ENCODE measurements around the gene AKAP17A. TPM values are rescaled to one million over a fixed set of nuclear protein-coding genes. Genes with fewer than 3 reads are reported as not detected.

Gene AKAP17A
- total RNA-seq, 1 donor from 2014 or later: 84.7 TPM

DNA sequence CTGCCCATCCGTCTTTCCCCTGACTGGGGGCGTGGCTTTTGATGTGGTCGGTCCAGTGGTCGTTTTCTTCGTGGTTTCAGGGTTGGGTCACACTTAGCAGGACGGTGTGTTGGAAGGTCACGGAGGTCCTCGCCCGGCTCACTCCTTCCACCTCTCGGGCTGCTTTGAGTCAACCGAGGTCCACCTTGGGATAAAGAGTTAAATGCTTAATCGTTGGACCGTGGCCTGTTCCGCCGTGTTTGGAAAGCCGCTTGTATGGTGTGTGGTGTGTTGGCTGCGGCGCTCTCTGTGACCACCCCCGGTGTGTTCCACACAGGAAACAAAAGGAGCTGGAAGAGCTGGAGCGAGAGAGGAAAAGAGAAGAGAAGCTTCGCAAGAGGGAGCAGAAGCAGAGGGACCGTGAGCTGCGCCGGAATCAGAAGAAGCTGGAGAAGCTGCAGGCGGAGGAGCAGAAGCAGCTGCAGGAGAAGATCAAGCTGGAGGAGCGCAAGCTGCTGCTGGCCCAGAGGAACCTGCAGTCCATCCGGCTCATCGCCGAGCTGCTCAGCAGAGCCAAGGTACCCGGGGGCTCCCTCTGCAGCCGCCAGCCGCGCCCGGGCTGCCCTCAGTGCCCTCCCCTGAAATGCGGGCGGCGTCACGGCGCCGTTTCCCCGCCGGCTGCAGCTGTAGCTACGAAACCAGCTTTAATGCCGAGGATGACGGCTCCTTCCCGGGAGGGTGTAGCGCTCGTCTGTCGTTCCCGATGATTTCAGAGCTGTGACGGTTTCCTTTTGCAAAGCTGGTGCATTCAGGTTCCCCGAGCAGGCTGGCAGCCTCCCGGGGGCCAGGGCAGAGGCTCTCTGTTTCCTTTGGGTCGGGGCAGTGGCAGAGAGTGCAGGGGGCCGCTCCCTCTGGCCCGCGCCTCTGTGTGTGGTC, 7.7 kb downstream of the AKAP17A start:
- H3K27me3 Mint-ChIP-seq: no peaks in the 10 kb centered on the region
- H3K4me1 Mint-ChIP-seq: peaks cover 12% of the 10 kb centered on the region
- H3K27ac Mint-ChIP-seq: no peak overlapping the region
- POLR2A ChIA-PET: no interaction called here
- ATAC-seq (ENCODE audit: low read depth) (no peak), DNase-seq (no peak)
- TF ChIP-seq, protein P1, sequence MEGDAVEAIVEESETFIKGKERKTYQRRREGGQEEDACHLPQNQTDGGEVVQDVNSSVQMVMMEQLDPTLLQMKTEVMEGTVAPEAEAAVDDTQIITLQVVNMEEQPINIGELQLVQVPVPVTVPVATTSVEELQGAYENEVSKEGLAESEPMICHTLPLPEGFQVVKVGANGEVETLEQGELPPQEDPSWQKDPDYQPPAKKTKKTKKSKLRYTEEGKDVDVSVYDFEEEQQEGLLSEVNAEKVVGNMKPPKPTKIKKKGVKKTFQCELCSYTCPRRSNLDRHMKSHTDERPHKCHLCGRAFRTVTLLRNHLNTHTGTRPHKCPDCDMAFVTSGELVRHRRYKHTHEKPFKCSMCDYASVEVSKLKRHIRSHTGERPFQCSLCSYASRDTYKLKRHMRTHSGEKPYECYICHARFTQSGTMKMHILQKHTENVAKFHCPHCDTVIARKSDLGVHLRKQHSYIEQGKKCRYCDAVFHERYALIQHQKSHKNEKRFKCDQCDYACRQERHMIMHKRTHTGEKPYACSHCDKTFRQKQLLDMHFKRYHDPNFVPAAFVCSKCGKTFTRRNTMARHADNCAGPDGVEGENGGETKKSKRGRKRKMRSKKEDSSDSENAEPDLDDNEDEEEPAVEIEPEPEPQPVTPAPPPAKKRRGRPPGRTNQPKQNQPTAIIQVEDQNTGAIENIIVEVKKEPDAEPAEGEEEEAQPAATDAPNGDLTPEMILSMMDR (IDR thresholded peaks at IDR 0.05): no peak
- intact Hi-C loops (cut with micrococcal nuclease): no loop called here
- no peak overlapping the region for H3K4me3 Mint-ChIP-seq
- CTCF ChIA-PET: no interaction called here
- peaks cover 85% of the 10 kb centered on the region for H3K36me3 Mint-ChIP-seq (ENCODE audit: low read depth)
- no peaks in the 10 kb centered on the region for H3K9me3 Mint-ChIP-seq

DNA sequence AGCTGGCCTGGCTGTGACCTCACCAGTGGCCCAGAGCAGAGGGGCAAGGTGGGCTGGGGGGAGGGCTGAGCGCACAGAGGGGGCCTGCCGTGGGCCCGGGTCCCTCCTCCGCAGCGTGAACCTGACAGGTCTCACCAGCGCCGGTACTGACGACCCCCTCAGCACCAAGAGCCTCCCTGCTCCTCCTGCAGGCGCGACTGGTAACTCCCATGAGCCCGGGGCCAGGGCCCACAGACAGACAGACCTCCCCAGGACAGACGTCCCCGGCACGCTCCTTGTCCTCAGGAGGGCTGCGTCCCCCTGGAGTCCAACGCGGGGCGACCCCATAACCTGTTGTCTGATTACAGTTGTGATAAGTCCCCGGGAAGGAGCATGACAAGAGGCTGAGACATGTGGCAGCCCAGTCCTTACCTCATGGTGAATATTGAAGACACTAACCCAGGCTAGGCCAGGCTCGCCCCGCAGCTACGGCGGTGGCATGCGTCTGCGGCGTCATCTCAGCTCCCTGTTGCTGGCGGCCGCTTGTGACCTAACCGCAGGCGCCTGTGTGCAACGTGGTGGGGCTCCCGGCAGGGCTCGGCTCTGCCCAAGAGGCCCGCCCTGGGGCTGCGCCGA, 8.5 kb downstream of the AKAP17A start:
- peaks cover 10% of the 10 kb centered on the region for H3K4me1 Mint-ChIP-seq
- TF ChIP-seq, protein P1 (IDR thresholded peaks at IDR 0.05): no peak
- DNase-seq (no peak), ATAC-seq (ENCODE audit: low read depth) (no peak)
- peaks cover 88% of the 10 kb centered on the region for H3K36me3 Mint-ChIP-seq (ENCODE audit: low read depth)
- CTCF ChIA-PET: no interaction called here
- no peaks in the 10 kb centered on the region for H3K27me3 Mint-ChIP-seq
- intact Hi-C loops (cut with micrococcal nuclease): no loop called here
- no peak overlapping the region for H3K4me3 Mint-ChIP-seq
- H3K9me3 Mint-ChIP-seq: no peaks in the 10 kb centered on the region
- no peak overlapping the region for H3K27ac Mint-ChIP-seq
- POLR2A ChIA-PET: no interaction called here

DNA sequence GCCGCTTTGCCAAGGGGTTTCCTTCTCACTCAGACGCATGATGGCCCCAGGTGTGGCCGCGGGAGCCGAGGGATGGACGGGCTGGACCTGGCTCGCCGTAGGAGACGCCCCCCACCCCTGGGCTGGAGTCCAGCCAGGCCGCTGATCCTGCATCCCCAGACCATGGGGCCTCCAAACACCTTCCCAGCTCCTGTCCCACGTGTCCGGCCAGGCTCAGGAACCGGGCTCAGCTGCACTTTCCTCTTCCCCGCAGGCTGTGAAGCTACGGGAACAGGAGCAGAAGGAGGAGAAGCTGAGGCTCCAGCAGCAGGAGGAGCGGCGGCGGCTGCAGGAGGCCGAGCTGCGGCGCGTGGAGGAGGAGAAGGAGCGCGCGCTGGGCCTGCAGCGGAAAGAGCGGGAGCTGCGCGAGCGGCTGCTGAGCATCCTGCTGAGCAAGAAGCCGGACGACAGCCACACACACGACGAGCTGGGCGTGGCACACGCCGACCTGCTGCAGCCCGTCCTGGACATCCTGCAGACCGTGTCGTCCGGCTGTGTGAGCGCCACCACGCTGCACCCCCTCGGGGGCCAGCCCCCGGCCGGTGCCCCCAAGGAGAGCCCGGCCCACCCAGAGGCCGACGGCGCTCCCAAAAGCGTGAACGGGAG, 9.1 kb downstream of the AKAP17A start:
- ChIA-PET POLR2A (no interaction called here), CTCF (no interaction called here)
- ATAC-seq (ENCODE audit: low read depth) (no peak), DNase-seq (no peak)
- H3K4me1 Mint-ChIP-seq: peaks cover 5% of the 10 kb centered on the region
- no peak overlapping the region for H3K27ac Mint-ChIP-seq
- H3K4me3 Mint-ChIP-seq: no peak overlapping the region
- TF ChIP-seq, protein P1 (IDR thresholded peaks at IDR 0.05): no peak
- no peaks in the 10 kb centered on the region for H3K27me3 Mint-ChIP-seq
- peaks cover 85% of the 10 kb centered on the region for H3K36me3 Mint-ChIP-seq (ENCODE audit: low read depth)
- intact Hi-C loops (cut with micrococcal nuclease): no loop called here
- H3K9me3 Mint-ChIP-seq: no peaks in the 10 kb centered on the region

DNA sequence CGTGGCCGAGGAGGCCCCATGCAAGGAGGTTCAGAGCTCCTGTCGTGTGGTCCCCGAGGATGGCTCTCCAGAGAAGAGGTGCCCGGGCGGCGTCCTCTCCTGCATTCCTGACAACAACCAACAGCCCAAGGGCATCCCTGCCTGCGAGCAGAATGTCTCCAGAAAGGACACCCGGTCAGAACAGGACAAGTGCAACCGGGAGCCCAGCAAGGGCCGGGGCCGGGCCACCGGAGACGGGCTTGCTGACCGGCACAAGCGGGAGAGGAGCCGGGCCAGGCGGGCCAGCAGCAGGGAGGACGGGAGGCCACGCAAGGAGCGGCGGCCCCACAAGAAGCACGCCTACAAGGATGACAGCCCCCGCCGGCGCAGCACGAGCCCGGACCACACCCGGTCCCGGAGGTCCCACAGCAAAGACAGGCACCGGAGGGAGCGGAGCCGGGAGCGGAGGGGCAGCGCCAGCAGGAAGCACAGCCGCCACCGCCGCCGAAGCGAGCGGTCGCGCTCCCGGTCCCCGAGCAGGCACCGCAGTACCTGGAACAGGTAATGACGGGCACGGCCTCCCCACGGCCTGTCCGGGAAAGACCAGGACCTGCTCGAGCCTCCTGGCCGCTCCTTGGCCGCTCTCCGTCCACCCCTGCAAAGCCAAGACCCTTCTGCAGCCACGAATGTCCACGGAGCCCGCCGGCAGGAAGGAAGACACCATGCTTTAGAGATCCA, 9.8 kb downstream of the AKAP17A start:
- H3K4me3 Mint-ChIP-seq: no peak overlapping the region
- no peaks in the 10 kb centered on the region for H3K9me3 Mint-ChIP-seq
- no peaks in the 10 kb centered on the region for H3K27me3 Mint-ChIP-seq
- intact Hi-C loops (cut with micrococcal nuclease): no loop called here
- H3K4me1 Mint-ChIP-seq: peaks cover 2% of the 10 kb centered on the region
- no peak overlapping the region for H3K27ac Mint-ChIP-seq
- ATAC-seq (ENCODE audit: low read depth): no peak
- ChIA-PET CTCF (no interaction called here), POLR2A (no interaction called here)
- DNase-seq: no peak
- peaks cover 79% of the 10 kb centered on the region for H3K36me3 Mint-ChIP-seq (ENCODE audit: low read depth)
- TF ChIP-seq, protein P1 (IDR thresholded peaks at IDR 0.05): no peak

DNA sequence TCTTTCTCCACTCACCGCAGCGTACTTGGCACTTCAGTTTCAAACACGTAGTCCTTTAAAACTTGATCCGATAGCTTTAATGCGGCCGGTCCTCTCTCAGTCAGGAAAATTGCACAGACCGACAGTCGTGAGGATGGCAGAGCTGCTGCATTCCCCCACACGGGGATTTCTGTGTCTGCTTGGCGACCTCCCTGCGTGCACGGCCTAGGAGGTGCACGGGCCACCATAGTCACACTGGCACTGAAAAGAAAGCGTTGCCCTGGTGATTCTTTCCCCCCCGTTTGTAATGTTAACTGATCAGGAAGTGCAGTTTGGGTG, 10.3 kb downstream of the AKAP17A start:
- Mint-ChIP-seq H3K4me1 (peaks cover 2% of the 10 kb centered on the region), H3K9me3 (no peaks in the 10 kb centered on the region), H3K27ac (no peak overlapping the region), H3K27me3 (no peaks in the 10 kb centered on the region), H3K4me3 (no peak overlapping the region), H3K36me3 (ENCODE audit: low read depth) (peaks cover 77% of the 10 kb centered on the region)
- intact Hi-C loops (cut with micrococcal nuclease): no loop called here
- ChIA-PET CTCF (no interaction called here), POLR2A (no interaction called here)
- DNase-seq: no peak
- ATAC-seq (ENCODE audit: low read depth): no peak
- TF ChIP-seq, protein P1 (IDR thresholded peaks at IDR 0.05): no peak
